GM18868 (cell line): ENCODE measurements around the gene WDFY2.
A peak's percentile ranks its signal among the peaks of the same experiment; 100 is the strongest.

Source experiments
- ATAC-seq: cut with Tn5 transposase; IDR thresholded peaks from one replicate; pipeline ENCODE4 v1.9.1; 2021; ENCODE audit warnings: mild to moderate bottlenecking, moderate library complexity; ENCODE audit not compliant: unreplicated experiment

The WDFY2 gene

GRCh38 chr13:51599444-51600176 is 15.3 kb downstream of the WDFY2 start:
- no peak for ATAC-seq

- no peak for ATAC-seq
Observed at GRCh38 chr13:51600703-51601102, 16.4 kb downstream of the WDFY2 start.

- ATAC-seq: no peak
Observed at GRCh38 chr13:51601601-51602565, 17.6 kb downstream of the WDFY2 start.

GRCh38 chr13:51603716-51604115 is 19.5 kb downstream of the WDFY2 start:
- no peak for ATAC-seq

- no peak for ATAC-seq
Observed at GRCh38 chr13:51605698-51606097, 21.4 kb downstream of the WDFY2 start.

- ATAC-seq: no peak
Observed at GRCh38 chr13:51607165-51607564, 22.9 kb downstream of the WDFY2 start.

- peak; percentile 41 for ATAC-seq
Observed at GRCh38 chr13:51608857-51609406, 24.7 kb downstream of the WDFY2 start.

- peak; percentile 57 for ATAC-seq
Observed at GRCh38 chr13:51612867-51613266, 28.6 kb downstream of the WDFY2 start.

GRCh38 chr13:51613535-51613934 is 29.3 kb downstream of the WDFY2 start:
- ATAC-seq: no peak

GRCh38 chr13:51614350-51614786 is 30.1 kb downstream of the WDFY2 start:
- ATAC-seq: peak; percentile 61

GRCh38 chr13:51618626-51619025 is 34.4 kb downstream of the WDFY2 start:
- peak; percentile 40 for ATAC-seq

- ATAC-seq: peak; percentile 55
Observed at GRCh38 chr13:51619614-51620013, 35.4 kb downstream of the WDFY2 start.

- ATAC-seq: no peak
Observed at GRCh38 chr13:51620165-51620983, 36.1 kb downstream of the WDFY2 start.

GRCh38 chr13:51621602-51622001 is 37.3 kb downstream of the WDFY2 start:
- no peak for ATAC-seq

GRCh38 chr13:51623473-51623872 is 39.2 kb downstream of the WDFY2 start:
- no peak for ATAC-seq

- ATAC-seq: no peak
Observed at GRCh38 chr13:51624207-51624606, 39.9 kb downstream of the WDFY2 start.

- ATAC-seq: no peak
Observed at GRCh38 chr13:51624695-51625345, 40.6 kb downstream of the WDFY2 start.

- no peak for ATAC-seq
Observed at GRCh38 chr13:51625555-51626345, 41.5 kb downstream of the WDFY2 start.

- ATAC-seq: no peak
Observed at GRCh38 chr13:51626749-51627148, 42.5 kb downstream of the WDFY2 start.
